NCI-H82 treated with DMSO at 0.1 percent for 48 hours (cell line): ENCODE data around the gene SLC6A5.

Experiments used
- DNase-seq: peaks from one replicate; lab custom pipeline; 2025; ENCODE audit not compliant: unreplicated experiment; lab: John Stamatoyannopoulos, UW

SLC6A5 gene

GRCh38 chr11:20618083-20618482, 18.7 kb downstream of the SLC6A5 start:
- no peak for DNase-seq

GRCh38 chr11:20620988-20621387, 21.6 kb downstream of the SLC6A5 start:
- DNase-seq, result no peak

GRCh38 chr11:20621679-20622078, 22.3 kb downstream of the SLC6A5 start:
- no peak for DNase-seq

- DNase-seq, result no peak
Observed at GRCh38 chr11:20623252-20623651, 23.8 kb downstream of the SLC6A5 start.

- no peak for DNase-seq
Observed at GRCh38 chr11:20626279-20626678, 26.9 kb downstream of the SLC6A5 start.

- DNase-seq, result no peak
Observed at GRCh38 chr11:20627026-20627425, 27.6 kb downstream of the SLC6A5 start.

- no peak for DNase-seq
Observed at GRCh38 chr11:20627701-20628100, 28.3 kb downstream of the SLC6A5 start.

GRCh38 chr11:20631519-20632168, 32.2 kb downstream of the SLC6A5 start:
- no peak for DNase-seq

GRCh38 chr11:20632169-20632532, 32.7 kb downstream of the SLC6A5 start:
- DNase-seq, result no peak

- no peak for DNase-seq
Observed at GRCh38 chr11:20634044-20634443, 34.6 kb downstream of the SLC6A5 start.

- no peak for DNase-seq
Observed at GRCh38 chr11:20634781-20635180, 35.4 kb downstream of the SLC6A5 start.

- no peak for DNase-seq
Observed at GRCh38 chr11:20638074-20638473, 38.7 kb downstream of the SLC6A5 start.

GRCh38 chr11:20639688-20640087, 40.3 kb downstream of the SLC6A5 start:
- DNase-seq, result no peak

- no peak for DNase-seq
Observed at GRCh38 chr11:20640401-20640800, 41.0 kb downstream of the SLC6A5 start.

- no peak for DNase-seq
Observed at GRCh38 chr11:20644360-20644759, 45.0 kb downstream of the SLC6A5 start.

GRCh38 chr11:20647976-20648565, 48.7 kb downstream of the SLC6A5 start:
- no peak for DNase-seq

- DNase-seq, result no peak
Observed at GRCh38 chr11:20652150-20652806, 52.9 kb downstream of the SLC6A5 start.

- no peak for DNase-seq
Observed at GRCh38 chr11:20654038-20654437, 54.6 kb downstream of the SLC6A5 start.

GRCh38 chr11:20656901-20657300, 57.5 kb downstream of the SLC6A5 start:
- no peak for DNase-seq

GRCh38 chr11:20658135-20658534, 58.7 kb downstream of the SLC6A5 start:
- DNase-seq, result no peak

- no peak for DNase-seq
Observed at GRCh38 chr11:20661445-20661844, 62.0 kb downstream of the SLC6A5 start.

- no peak for DNase-seq
Observed at GRCh38 chr11:20661850-20662249, 62.4 kb downstream of the SLC6A5 start.
